ENCODE results near the gene VCAN.

Gene VCAN

DNA sequence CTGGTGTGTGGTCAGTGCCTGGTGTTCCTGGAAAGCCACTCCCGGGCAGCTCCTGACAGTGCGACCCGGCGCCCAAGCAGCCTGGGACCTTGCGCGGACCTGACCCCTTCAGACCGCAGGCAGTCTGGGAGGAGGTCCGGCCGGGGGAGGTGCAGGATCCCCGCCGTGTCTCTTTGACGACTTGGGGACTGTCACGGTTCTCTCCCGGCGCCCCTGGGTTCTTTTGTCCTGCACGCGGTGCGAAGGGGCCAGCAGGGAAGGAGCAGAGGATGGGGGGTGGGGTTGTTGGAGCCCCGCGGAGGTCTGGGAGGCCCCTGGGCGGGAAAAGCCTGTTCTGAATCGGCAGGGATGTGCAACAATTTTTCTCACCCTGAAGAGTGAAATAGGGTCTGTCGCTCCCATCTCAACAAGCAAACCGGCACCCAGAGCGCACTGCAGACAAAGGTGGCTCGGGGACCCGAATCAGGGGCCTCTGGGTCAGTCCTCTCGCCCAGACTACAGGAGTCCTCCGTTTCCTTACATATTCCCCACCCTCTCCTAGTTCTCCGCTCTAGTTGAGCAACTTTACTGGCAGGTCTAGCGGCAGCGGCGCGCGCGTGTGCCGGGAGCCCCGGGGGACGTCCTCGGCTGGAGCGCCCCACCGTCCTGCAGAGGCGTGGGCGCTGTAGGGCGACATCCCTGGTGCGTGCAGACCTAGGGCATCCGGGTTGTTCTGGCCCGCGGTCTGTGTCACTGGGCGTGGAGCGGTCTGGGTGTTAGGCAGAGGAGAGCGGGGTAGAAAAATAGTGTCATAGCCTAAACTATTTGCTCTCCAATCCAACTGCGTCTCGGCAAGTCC, 1.2 kb downstream of the VCAN start:
- DNase-seq (ENCODE audit: low spot score), result peak; percentile 55
- peak overlapping the region; percentile 97 for H3K27ac ChIP-seq
- TF ChIP-seq CTCF (conservative IDR thresholded peaks at IDR 0.05; ENCODE audit: low read depth), result no peak
- POLR2A ChIA-PET (ENCODE audit: low non-redundant PET), result no interaction called here
- CTCF ChIA-PET, result interaction anchor here (0.6 to 1.1 kb wide), 15 partner anchors 18 to 1160 kb away, joined by 3 to 7 read pairs (median 3); no protein-coding TSS in a partner anchor

DNA sequence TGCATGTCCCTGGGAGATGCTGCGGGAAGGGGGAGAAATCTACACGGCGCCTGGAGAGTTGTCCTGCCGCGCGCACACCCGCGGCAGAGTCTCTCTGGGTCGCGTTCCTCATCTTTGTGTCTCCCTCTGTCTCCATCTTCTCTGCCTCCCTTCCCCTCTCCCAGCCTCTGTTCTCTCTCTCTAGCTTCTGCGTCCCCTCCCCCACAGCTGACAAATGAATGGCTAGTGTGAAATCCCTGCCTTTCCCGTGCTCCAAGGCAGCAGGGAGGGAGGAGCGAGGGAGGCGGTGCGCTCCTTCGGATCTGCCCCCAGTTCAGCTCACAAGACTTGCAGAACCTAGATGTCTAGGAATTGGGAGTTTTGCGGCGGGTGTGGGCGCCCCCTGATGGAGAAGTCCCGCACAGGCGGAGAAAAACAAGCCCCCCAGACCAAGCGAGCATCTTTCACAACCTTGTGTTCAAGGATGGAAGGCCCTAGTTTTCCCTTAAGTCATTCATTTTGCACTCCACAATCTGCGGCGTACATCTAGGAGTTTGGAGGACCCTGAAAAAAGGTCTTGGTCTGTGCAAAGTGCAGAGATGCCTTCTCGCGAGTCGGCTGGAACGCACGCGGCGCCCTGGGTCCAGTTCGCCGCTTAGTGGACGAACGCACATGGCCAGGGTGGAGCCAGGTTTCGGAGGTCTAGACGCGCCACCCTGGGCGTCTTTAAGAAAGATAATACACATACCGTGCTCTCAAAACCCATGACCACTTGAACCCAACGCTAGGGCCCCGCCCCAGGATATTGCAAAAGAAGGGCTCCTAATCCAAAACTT, 2.0 kb downstream of the VCAN start:
- ChIA-PET CTCF (interaction anchor here (0.6 to 0.7 kb wide), 11 partner anchors 18 to 1122 kb away, joined by 3 to 6 read pairs (median 3); no protein-coding TSS in a partner anchor), POLR2A (ENCODE audit: low non-redundant PET) (no interaction called here)
- H3K27ac ChIP-seq, result peak overlapping the region; percentile 97
- peak; percentile 97 for TF ChIP-seq CTCF (conservative IDR thresholded peaks at IDR 0.05; ENCODE audit: low read depth)
- DNase-seq (ENCODE audit: low spot score), result peak; percentile 94

GRCh38 chr5:83474161-83474796, 2.7 kb downstream of the VCAN start:
- POLR2A ChIA-PET (ENCODE audit: low non-redundant PET), result no interaction called here
- TF ChIP-seq CTCF (conservative IDR thresholded peaks at IDR 0.05; ENCODE audit: low read depth), result no peak
- H3K27ac ChIP-seq, result peak overlapping the region; percentile 97
- CTCF ChIA-PET, result no interaction called here
- DNase-seq (ENCODE audit: low spot score), result peak; percentile 89

DNA sequence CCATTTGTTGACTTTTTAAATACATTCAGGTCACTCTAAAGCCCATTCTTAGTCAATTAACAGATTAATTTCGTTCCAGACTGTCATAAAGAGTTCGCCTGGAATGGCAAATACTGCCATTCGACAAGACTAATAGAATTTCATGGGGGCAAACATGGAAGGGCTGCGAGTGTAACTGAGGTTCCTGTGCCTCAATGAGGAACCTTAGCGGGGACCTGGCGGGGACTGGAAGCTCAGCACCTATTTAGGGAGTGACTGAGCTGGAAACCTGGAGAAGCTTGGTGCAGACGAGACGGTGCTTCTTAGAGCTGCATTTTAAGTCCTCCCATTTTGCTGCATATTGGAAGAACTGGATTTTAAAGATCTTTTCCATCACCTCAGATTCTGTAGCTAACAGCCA, 3.4 kb downstream of the VCAN start:
- ChIA-PET POLR2A (ENCODE audit: low non-redundant PET) (no interaction called here), CTCF (no interaction called here)
- DNase-seq (ENCODE audit: low spot score), result no peak
- H3K27ac ChIP-seq, result peak overlapping the region; percentile 97
- TF ChIP-seq CTCF (conservative IDR thresholded peaks at IDR 0.05; ENCODE audit: low read depth), result no peak

DNA sequence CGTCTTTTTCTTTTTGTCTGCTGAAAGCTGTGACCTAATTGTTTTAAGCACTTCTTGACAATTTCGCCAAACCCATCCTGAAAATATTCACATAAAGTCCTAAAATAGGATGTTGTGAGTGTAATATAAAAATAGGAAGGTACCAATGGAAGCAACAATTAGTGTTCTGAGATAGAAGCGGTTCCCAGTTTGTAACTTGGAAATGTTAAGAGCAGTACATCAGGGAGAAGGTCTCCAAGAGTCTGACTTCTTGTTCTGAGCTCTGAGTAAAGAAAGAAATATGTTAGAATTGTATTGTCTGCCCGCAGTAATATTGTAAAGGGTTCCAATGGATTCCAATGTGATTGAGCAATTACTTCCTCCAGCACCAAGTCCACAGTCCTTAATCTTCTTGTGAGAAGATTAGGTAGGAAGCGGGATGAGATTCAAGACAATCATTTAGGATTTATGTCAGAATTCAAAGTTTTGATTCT, 3.9 kb downstream of the VCAN start:
- CTCF ChIA-PET, result no interaction called here

More for the DNA sequence above, 3.9 kb downstream of the VCAN start:
- DNase-seq (ENCODE audit: low spot score), result peak; percentile 60
- H3K27ac ChIP-seq, result peak overlapping the region; percentile 97
- no peak for TF ChIP-seq CTCF (conservative IDR thresholded peaks at IDR 0.05; ENCODE audit: low read depth)
- POLR2A ChIA-PET (ENCODE audit: low non-redundant PET), result no interaction called here

Data from RWPE1 (cell line).